Measurements from ENCODE around the gene CHD5.

- TF ChIP-seq ARNTL (CRISPR knock-in tag; IDR thresholded peaks at IDR 0.05; ENCODE audit: borderline replicate concordance, low read depth) (no peak), OSR1 (CRISPR knock-in tag; IDR thresholded peaks at IDR 0.05) (no peak), TSHZ2 (CRISPR knock-in tag; IDR thresholded peaks at IDR 0.05) (no peak), RARB (CRISPR knock-in tag; IDR thresholded peaks at IDR 0.05) (no peak), PATZ1 (CRISPR knock-in tag; IDR thresholded peaks at IDR 0.05; ENCODE audit: borderline replicate concordance) (no peak), TCF4 (CRISPR knock-in tag; IDR thresholded peaks at IDR 0.05; ENCODE audit: borderline replicate concordance) (no peak), CSDC2 (CRISPR knock-in tag; IDR thresholded peaks at IDR 0.05) (no peak)
Measured at GRCh38 chr1:6129313-6129712, 50.8 kb downstream of the CHD5 start.

Data from SK-N-SH treated with all-trans-retinoic acid at 6 μM for 48 hours (cell line).